ENCODE measurements around the gene WDR26. TPM values are rescaled to one million over a fixed set of nuclear protein-coding genes. Genes with fewer than 3 reads are reported as not detected.

WDR26 gene
- total and polyA plus RNA-seq, 9 of the 15 experiments (the other 6 are each of a cell fraction or from before 2014, with no cell fraction given): 11.5 to 66.0 (median 39.8) TPM

GRCh38 chr1:224482619-224483018, 48.0 kb upstream of the WDR26 start (continued):
- no peak for TF ChIP-seq GATAD2A (IDR thresholded peaks at IDR 0.05)
- TF ChIP-seq ATF3 (IDR thresholded peaks at IDR 0.05): peak; percentile 74
- no peak for TF ChIP-seq ATF3 (CRISPR knock-in tag; conservative IDR thresholded peaks at IDR 0.05)
- peak; percentile 68 for TF ChIP-seq NFIC (IDR thresholded peaks at IDR 0.05)
- TF ChIP-seq ZNF253 (CRISPR knock-in tag; conservative IDR thresholded peaks at IDR 0.05): no peak
- TF ChIP-seq ZNF584 (CRISPR knock-in tag; IDR thresholded peaks at IDR 0.05; ENCODE audit: low read depth): no peak
- TF ChIP-seq KDM2B (CRISPR knock-in tag; IDR thresholded peaks at IDR 0.05): no peak

GRCh38 chr1:224481601-224482000, 47.0 kb upstream of the WDR26 start:
- CTCF ChIA-PET (ENCODE audit: low intra/inter-chr PET ratio): no interaction called here
- no peak for TF ChIP-seq ZNF696 (CRISPR knock-in tag; conservative IDR thresholded peaks at IDR 0.05)
- no peak for TF ChIP-seq ZBTB8A (IDR thresholded peaks at IDR 0.05; ENCODE audit: partially characterized antibody)
- no peak for TF ChIP-seq IRF9 (tag; IDR thresholded peaks at IDR 0.05)
- TF ChIP-seq, protein P1, sequence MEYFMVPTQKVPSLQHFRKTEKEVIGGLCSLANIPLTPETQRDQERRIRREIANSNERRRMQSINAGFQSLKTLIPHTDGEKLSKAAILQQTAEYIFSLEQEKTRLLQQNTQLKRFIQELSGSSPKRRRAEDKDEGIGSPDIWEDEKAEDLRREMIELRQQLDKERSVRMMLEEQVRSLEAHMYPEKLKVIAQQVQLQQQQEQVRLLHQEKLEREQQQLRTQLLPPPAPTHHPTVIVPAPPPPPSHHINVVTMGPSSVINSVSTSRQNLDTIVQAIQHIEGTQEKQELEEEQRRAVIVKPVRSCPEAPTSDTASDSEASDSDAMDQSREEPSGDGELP (CRISPR knock-in tag; IDR thresholded peaks at IDR 0.05; ENCODE audit: borderline replicate concordance): no peak
- no peak for TF ChIP-seq SAP30 (IDR thresholded peaks at IDR 0.05; ENCODE audit: borderline replicate concordance, insufficient read depth, low read depth, low read length, poor library complexity, severe bottlenecking)
- TF ChIP-seq TRIM24 (IDR thresholded peaks at IDR 0.05): no peak
- no peak for TF ChIP-seq ZNF280B (CRISPR knock-in tag; IDR thresholded peaks at IDR 0.05)
- no peak for TF ChIP-seq KLF1 (tag; IDR thresholded peaks at IDR 0.05)
- no peak for TF ChIP-seq HDAC1 (IDR thresholded peaks at IDR 0.05)
- TF ChIP-seq DMBX1 (CRISPR knock-in tag; IDR thresholded peaks at IDR 0.05; ENCODE audit: borderline replicate concordance): no peak
- no peak for TF ChIP-seq PURB (CRISPR knock-in tag; IDR thresholded peaks at IDR 0.05; ENCODE audit: low read depth)

More at GRCh38 chr1:224481601-224482000, 47.0 kb upstream of the WDR26 start:
- Histone ChIP-seq H3K79me2 (ENCODE audit: control insufficient read depth, insufficient read depth, low read length) (no peaks in the 10 kb centered on the region), H2AFZ (ENCODE audit: low read depth, low read length) (no peak overlapping the region), H3K27ac (ENCODE audit: extremely low read depth, low read depth, low read length) (no peak overlapping the region), H3K4me2 (ENCODE audit: insufficient read depth, low read length) (no peak overlapping the region), H3K27me3 (ENCODE audit: control insufficient read depth in 2 of 2, insufficient read depth in 2 of 2, low read length in 2 of 2) (no peaks in the 10 kb centered on the region), H3K4me1 (replicated peaks in 1 of 2; ENCODE audit: control insufficient read depth in 2 of 2, insufficient read depth in 2 of 2, low read length in 2 of 2) (no peaks in the 10 kb centered on the region; a peak in 1 of 5 replicates), H3K4me3 (no peak overlapping the region), H3K36me3 (ENCODE audit: control insufficient read depth, insufficient read depth, low read length) (no peaks in the 10 kb centered on the region), H4K20me1 (replicated peaks; ENCODE audit: control insufficient read depth, insufficient read depth, low read length) (no peaks in the 10 kb centered on the region), H3K9me1 (ENCODE audit: control insufficient read depth, insufficient read depth, low read length) (no peaks in the 10 kb centered on the region), H3K9ac (ENCODE audit: insufficient read depth in 1 of 2, low read depth in 2 of 2, low read length in 2 of 2) (no peak overlapping the region), H3K9me3 (replicated peaks; ENCODE audit: control insufficient read depth, insufficient read depth, low read depth, low read length) (no peaks in the 10 kb centered on the region)
- BruUV-seq (replicated peaks): no TSS peak
- intact Hi-C loops (cut with micrococcal nuclease): no loop called here
- DNase-seq (ENCODE audit: extremely low read depth in 1 of 4, low spot score in 3 of 4) (no peak), FAIRE-seq (no peak), ATAC-seq (no peak)
- WGBS (ENCODE audit: insufficient coverage, low coverage, missing lambda C conversion rate): 50% methylated on average over 2 of the region's 2 CpGs
- in situ Hi-C loops (cut with MboI): no loop called here
- POLR2A ChIA-PET: interaction anchor here (0.5 to 1.2 kb wide), 2 partner anchors 49 to 1569 kb away, joined by 3 read pairs; no protein-coding TSS in a partner anchor

Measured in K562 (cell line).